SK-N-SH (cell line): ENCODE data around the gene TMEM196. TPM values are rescaled to one million over a fixed set of nuclear protein-coding genes. Genes with fewer than 3 reads are reported as not detected.

Experiments used
- CTCF ChIA-PET: fragments of 300-600, 350-600 bp; formaldehyde crosslinking; extraction: SDS; loops from one replicate; lab custom pipeline; 2021; lab: Yijun Ruan, JAX
- POLR2A ChIA-PET: fragments of 350-600 bp; sonication (Branson Sonifier 250); formaldehyde crosslinking; extraction: SDS; loops from one replicate; lab custom pipeline; 2020; ENCODE audit warnings: antibody characterized with exemption, inconsistent platforms; lab: Yijun Ruan, JAX
- DNase-seq: peaks from one replicate; pipeline ENCODE4 v3.0.0; 2012
- H2AFZ ChIP-seq: fragments of 200-600 bp; sonication (generic); 2 replicates; pipeline ENCODE4 v1.8.1; 2016; ENCODE audit warnings: antibody characterized with exemption, mild to moderate bottlenecking, low read depth
- H3F3A ChIP-seq: fragments of 200-600 bp; sonication (generic); replicated peaks from 2 replicates; pipeline ENCODE3; 2016; ENCODE audit warnings: antibody characterized with exemption, mild to moderate bottlenecking; ENCODE audit not compliant: insufficient read depth
- H3K27ac ChIP-seq, 2 experiments: fragments of 200-500 bp in 1 of 2; fragments of 200-600 bp in 1 of 2; sonication (Bioruptor generic) in 1 of 2; sonication (generic), shearing (Covaris generic) in 1 of 2; 2 replicates each; pipeline versions ENCODE4 v1.5.1 to v1.6.1; 2014 to 2016; ENCODE audit warnings: low read depth in 2 of 2, inconsistent platforms in 1 of 2, low read length in 1 of 2, mild to moderate bottlenecking in 1 of 2, mixed read lengths in 1 of 2
- H3K27me3 ChIP-seq: fragments of 200-600 bp; sonication (generic), shearing (Covaris generic); 2 replicates; pipeline ENCODE4 v1.6.1; 2016; ENCODE audit warnings: mixed run types; ENCODE audit not compliant: insufficient read depth
- H3K36me3 ChIP-seq, 2 experiments: fragments of 200-500 bp in 1 of 2; fragments of 200-600 bp in 1 of 2; sonication (Bioruptor generic) in 1 of 2; sonication (generic) in 1 of 2; replicated peaks in 1 of 2; 2 replicates each; pipeline versions ENCODE3 to v1.5.1; 2014 to 2016; ENCODE audit warnings: low read length in 1 of 2, mild to moderate bottlenecking in 1 of 2; ENCODE audit not compliant: insufficient read depth in 2 of 2, control insufficient read depth in 1 of 2
- H3K4me1 ChIP-seq, 2 experiments: fragments of 200-500 bp in 1 of 2; fragments of 200-600 bp in 1 of 2; sonication (Bioruptor generic) in 1 of 2; sonication (generic), shearing (Covaris generic) in 1 of 2; 2 replicates each; pipeline versions ENCODE4 v1.5.1 to v1.6.1; 2014 to 2016; ENCODE audit warnings: low read depth in 1 of 2, low read length in 1 of 2, mixed run types in 1 of 2; ENCODE audit not compliant: insufficient read depth in 2 of 2, control insufficient read depth in 1 of 2
- H3K4me2 ChIP-seq: fragments of 200-600 bp; sonication (generic), shearing (Covaris generic); 2 replicates; pipeline ENCODE4 v1.6.1; 2017; ENCODE audit warnings: mixed run types
- H3K4me3 ChIP-seq, 2 experiments: fragments of 200-500 bp in 1 of 2; fragments of 200-600 bp in 1 of 2; sonication (Bioruptor generic) in 1 of 2; sonication (generic), shearing (Covaris generic) in 1 of 2; 2 replicates each; pipeline versions ENCODE4 v1.5.1 to v1.8.1; 2014 to 2016; ENCODE audit warnings: low read depth in 2 of 2, inconsistent platforms in 1 of 2, low read length in 1 of 2, mild to moderate bottlenecking in 1 of 2, mixed read lengths in 1 of 2, moderate library complexity in 1 of 2
- H3K79me2 ChIP-seq: fragments of 200-600 bp; sonication (generic); 2 replicates; pipeline ENCODE4 v1.8.1; 2017; ENCODE audit warnings: mild to moderate bottlenecking; ENCODE audit not compliant: insufficient read depth
- H3K9ac ChIP-seq: fragments of 200-600 bp; sonication (generic); 2 replicates; pipeline ENCODE4 v1.6.1; 2017; ENCODE audit warnings: mixed run types
- H3K9me2 ChIP-seq: fragments of 200-600 bp; sonication (generic); 2 replicates; pipeline ENCODE4 v1.6.1; 2017; ENCODE audit warnings: mixed run types
- H3K9me3 ChIP-seq: fragments of 200-600 bp; sonication (generic); 2 replicates; pipeline ENCODE4 v1.6.1; 2017; ENCODE audit warnings: mixed run types, mild to moderate bottlenecking, moderate library complexity
- H4K20me1 ChIP-seq: fragments of 200-600 bp; sonication (generic); 2 replicates; pipeline ENCODE4 v1.6.1; 2017; ENCODE audit warnings: mild to moderate bottlenecking, mixed run types; ENCODE audit not compliant: insufficient read depth
- EZH2phosphoT487 ChIP-seq: fragments of 200-600 bp; sonication (generic); IDR thresholded peaks from 2 replicates; pipeline ENCODE4 v1.6.1; 2017; ENCODE audit warnings: low read depth, mixed run types, mild to moderate bottlenecking, antibody characterized with exemption, moderate library complexity, borderline replicate concordance
- FOSL2 ChIP-seq: IDR thresholded peaks from 2 replicates; pipeline ENCODE4 v1.4.0; 2012; ENCODE audit warnings: low read depth, mild to moderate bottlenecking, moderate library complexity, borderline replicate concordance
- GABPA ChIP-seq: IDR thresholded peaks from 2 replicates; pipeline ENCODE4 v1.4.0; 2012; ENCODE audit warnings: low read depth, mild to moderate bottlenecking
- POLR2AphosphoS5 ChIP-seq: IDR thresholded peaks from 2 replicates; pipeline ENCODE4 v1.6.1; 2012; ENCODE audit warnings: low read depth, low read length
- RXRA ChIP-seq: IDR thresholded peaks from 2 replicates; pipeline ENCODE4 v1.4.0; 2012; ENCODE audit warnings: low read depth, mild to moderate bottlenecking, borderline replicate concordance
- SMC3 ChIP-seq: IDR thresholded peaks from 2 replicates; pipeline ENCODE4 v1.6.1; 2012; ENCODE audit warnings: low read depth, low read length, improper control_type of control experiment
- TAF1 ChIP-seq: IDR thresholded peaks from 2 replicates; pipeline ENCODE4 v1.6.1; 2012; ENCODE audit warnings: low read depth, mild to moderate bottlenecking, low read length, moderate library complexity, borderline replicate concordance
- TCF12 ChIP-seq: IDR thresholded peaks from 2 replicates; pipeline ENCODE4 v1.4.0; 2012
- YY1 ChIP-seq: IDR thresholded peaks from 2 replicates; pipeline ENCODE4 v1.4.0; 2012; ENCODE audit warnings: low read depth, mild to moderate bottlenecking
- WGBS: methylation state at CpG from one replicate; pipeline ENCODE4 v1.1.6; 2017; ENCODE audit warnings: low lambda C conversion rate; 5-methylcytosine and 5-hydroxymethylcytosine counted together
- polyA plus RNA-seq, 3 experiments: library from polyadenylated mRNA; depleted of rRNA; stranded (reverse); fragments of >200 nt; gene quantifications; 2 replicates each; pipeline ENCODE4 v1.2.3, GENCODE V29; 2012
- TF ChIP-seq, protein P1 (sequence below): IDR thresholded peaks from 2 replicates; pipeline ENCODE4 v1.6.1; 2012; ENCODE audit warnings: mild to moderate bottlenecking, low read depth, low read length, moderate library complexity
- TF ChIP-seq, protein P2 (sequence below): IDR thresholded peaks from 2 replicates; pipeline ENCODE4 v1.4.0; 2012; ENCODE audit warnings: low read depth
- TF ChIP-seq, protein P3 (sequence below): IDR thresholded peaks from 2 replicates; pipeline ENCODE4 v1.4.0; 2012; ENCODE audit warnings: low read depth, borderline replicate concordance
- TF ChIP-seq, protein P4 (sequence below): fragments of 150-350 bp; IDR thresholded peaks from 2 replicates; pipeline ENCODE4 v1.6.1; 2017; ENCODE audit warnings: antibody characterized with exemption, low read length, low read depth, borderline replicate concordance

TMEM196 gene
- polyA plus RNA-seq, 1 of the 3 experiments (the other 2 are of a cell fraction), result not detected

DNA sequence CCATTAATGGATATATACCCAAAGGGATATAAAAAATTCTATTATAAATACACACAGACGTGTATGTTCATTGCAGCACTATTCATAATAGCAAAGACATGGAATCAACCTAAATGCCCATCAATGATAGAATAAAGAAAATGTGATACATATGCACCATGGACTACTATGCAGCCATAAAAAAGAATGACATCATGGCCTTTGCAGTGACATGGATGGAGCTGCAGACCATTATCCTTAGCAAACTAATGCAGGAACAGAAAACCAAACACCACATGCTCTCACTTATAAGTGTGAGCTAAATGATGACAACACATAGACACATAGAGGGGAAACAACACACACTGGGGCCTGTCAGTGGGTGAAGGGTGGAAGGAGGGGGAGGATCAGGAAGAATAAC is 97.6 kb downstream of the TMEM196 start:
- H3K4me2 ChIP-seq, result no peak overlapping the region
- no peaks in the 10 kb centered on the region; the same call in 1 of the 2 replicates for H3K27me3 ChIP-seq
- H3K36me3 ChIP-seq, result no peaks in the 10 kb centered on the region
- H3K9me3 ChIP-seq, result no peaks in the 10 kb centered on the region
- H2AFZ ChIP-seq, result no peak overlapping the region
- no peaks in the 10 kb centered on the region for H3K4me1 ChIP-seq
- no peak overlapping the region for H3K27ac ChIP-seq
- H4K20me1 ChIP-seq, result no peaks in the 10 kb centered on the region
- no peaks in the 10 kb centered on the region for H3K79me2 ChIP-seq
- H3F3A ChIP-seq, result no peaks in the 10 kb centered on the region
- POLR2A ChIA-PET, result no interaction called here
- 33% methylated on average over 1 of the region's 1 CpG for WGBS
- H3K9ac ChIP-seq, result no peak overlapping the region
- TF ChIP-seq GABPA (no peak), EZH2phosphoT487 (no peak), POLR2AphosphoS5 (no peak), RXRA (no peak), SMC3 (no peak), TAF1 (no peak), YY1 (no peak), TCF12 (no peak), FOSL2 (no peak)
- TF ChIP-seq, protein P1, sequence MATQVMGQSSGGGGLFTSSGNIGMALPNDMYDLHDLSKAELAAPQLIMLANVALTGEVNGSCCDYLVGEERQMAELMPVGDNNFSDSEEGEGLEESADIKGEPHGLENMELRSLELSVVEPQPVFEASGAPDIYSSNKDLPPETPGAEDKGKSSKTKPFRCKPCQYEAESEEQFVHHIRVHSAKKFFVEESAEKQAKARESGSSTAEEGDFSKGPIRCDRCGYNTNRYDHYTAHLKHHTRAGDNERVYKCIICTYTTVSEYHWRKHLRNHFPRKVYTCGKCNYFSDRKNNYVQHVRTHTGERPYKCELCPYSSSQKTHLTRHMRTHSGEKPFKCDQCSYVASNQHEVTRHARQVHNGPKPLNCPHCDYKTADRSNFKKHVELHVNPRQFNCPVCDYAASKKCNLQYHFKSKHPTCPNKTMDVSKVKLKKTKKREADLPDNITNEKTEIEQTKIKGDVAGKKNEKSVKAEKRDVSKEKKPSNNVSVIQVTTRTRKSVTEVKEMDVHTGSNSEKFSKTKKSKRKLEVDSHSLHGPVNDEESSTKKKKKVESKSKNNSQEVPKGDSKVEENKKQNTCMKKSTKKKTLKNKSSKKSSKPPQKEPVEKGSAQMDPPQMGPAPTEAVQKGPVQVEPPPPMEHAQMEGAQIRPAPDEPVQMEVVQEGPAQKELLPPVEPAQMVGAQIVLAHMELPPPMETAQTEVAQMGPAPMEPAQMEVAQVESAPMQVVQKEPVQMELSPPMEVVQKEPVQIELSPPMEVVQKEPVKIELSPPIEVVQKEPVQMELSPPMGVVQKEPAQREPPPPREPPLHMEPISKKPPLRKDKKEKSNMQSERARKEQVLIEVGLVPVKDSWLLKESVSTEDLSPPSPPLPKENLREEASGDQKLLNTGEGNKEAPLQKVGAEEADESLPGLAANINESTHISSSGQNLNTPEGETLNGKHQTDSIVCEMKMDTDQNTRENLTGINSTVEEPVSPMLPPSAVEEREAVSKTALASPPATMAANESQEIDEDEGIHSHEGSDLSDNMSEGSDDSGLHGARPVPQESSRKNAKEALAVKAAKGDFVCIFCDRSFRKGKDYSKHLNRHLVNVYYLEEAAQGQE, result no peak
- TF ChIP-seq, protein P2, sequence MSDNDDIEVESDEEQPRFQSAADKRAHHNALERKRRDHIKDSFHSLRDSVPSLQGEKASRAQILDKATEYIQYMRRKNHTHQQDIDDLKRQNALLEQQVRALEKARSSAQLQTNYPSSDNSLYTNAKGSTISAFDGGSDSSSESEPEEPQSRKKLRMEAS, result no peak
- TF ChIP-seq, protein P3, sequence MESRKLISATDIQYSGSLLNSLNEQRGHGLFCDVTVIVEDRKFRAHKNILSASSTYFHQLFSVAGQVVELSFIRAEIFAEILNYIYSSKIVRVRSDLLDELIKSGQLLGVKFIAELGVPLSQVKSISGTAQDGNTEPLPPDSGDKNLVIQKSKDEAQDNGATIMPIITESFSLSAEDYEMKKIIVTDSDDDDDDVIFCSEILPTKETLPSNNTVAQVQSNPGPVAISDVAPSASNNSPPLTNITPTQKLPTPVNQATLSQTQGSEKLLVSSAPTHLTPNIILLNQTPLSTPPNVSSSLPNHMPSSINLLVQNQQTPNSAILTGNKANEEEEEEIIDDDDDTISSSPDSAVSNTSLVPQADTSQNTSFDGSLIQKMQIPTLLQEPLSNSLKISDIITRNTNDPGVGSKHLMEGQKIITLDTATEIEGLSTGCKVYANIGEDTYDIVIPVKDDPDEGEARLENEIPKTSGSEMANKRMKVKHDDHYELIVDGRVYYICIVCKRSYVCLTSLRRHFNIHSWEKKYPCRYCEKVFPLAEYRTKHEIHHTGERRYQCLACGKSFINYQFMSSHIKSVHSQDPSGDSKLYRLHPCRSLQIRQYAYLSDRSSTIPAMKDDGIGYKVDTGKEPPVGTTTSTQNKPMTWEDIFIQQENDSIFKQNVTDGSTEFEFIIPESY, result no peak
- TF ChIP-seq, protein P4, sequence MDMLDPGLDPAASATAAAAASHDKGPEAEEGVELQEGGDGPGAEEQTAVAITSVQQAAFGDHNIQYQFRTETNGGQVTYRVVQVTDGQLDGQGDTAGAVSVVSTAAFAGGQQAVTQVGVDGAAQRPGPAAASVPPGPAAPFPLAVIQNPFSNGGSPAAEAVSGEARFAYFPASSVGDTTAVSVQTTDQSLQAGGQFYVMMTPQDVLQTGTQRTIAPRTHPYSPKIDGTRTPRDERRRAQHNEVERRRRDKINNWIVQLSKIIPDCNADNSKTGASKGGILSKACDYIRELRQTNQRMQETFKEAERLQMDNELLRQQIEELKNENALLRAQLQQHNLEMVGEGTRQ, result no peak
- no peak for DNase-seq
- CTCF ChIA-PET, result interaction anchor here (0.6 to 1.7 kb wide), 4 partner anchors 9 to 1323 kb away, joined by 3 to 4 read pairs (median 4); no protein-coding TSS in a partner anchor
- H3K9me2 ChIP-seq, result no peaks in the 10 kb centered on the region
- no peak overlapping the region for H3K4me3 ChIP-seq
